Tibial nerve (tissue), 3 donors: Measurements from ENCODE around the gene TERT.
"Not testable (repeated sequence)": the region's sequence is repeated elsewhere in the genome, so short reads cannot be mapped to it uniquely, and the experiment has no call there.

Experiments
- CTCF ChIP-seq, 5 experiments: fragments of 200-600 bp in 3 of 5; fragments of 450-650 bp in 2 of 5; sonication (generic) in 3 of 5; IDR thresholded peaks; one replicate each; pipeline ENCODE4 v1.5.1; 2016 to 2019; ENCODE audit warnings: antibody characterized with exemption in 5 of 5, mild to moderate bottlenecking in 3 of 5, moderate library complexity in 2 of 5
- POLR2A ChIP-seq, 2 donors: fragments of 450-650 bp; IDR thresholded peaks; one replicate each; pipeline ENCODE4 v1.6.1; 2017; ENCODE audit warnings: antibody characterized with exemption in 2 of 2, mild to moderate bottlenecking in 2 of 2, moderate library complexity in 2 of 2

GRCh38 chr5:1326532-1326875 lies 31.6 kb upstream of the TERT start:
- TF ChIP-seq CTCF, POLR2A (IDR thresholded peaks at IDR 0.05): not testable (repeated sequence)
